ENCODE results near the gene CNTNAP2.
"Not testable (repeated sequence)": the region's sequence is repeated elsewhere in the genome, so short reads cannot be mapped to it uniquely, and the experiment has no call there.

CNTNAP2 gene

GRCh38 chr7:148385009-148385682 lies 2268.5 kb downstream of the CNTNAP2 start:
- DNase-seq, result no peak

DNA sequence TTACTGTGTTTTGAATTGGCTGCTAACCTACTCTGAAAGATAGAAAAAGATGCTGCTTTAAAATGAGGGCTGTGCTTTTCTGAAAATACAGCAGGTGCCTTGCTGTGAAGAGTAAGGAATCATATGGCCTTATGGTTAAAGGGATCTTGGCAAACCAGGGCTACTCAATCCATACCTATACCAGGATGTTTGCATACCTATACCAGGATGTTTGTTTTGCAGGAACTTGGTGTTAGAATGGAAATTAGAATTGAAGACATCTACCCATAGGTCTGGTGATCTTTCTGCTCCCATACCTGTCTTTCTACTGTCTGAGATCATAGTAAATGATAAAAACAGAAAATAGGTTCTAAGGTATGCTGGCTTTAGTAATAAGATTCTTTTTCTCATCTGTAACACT lies 2273.8 kb downstream of the CNTNAP2 start:
- no peak for DNase-seq

DNA sequence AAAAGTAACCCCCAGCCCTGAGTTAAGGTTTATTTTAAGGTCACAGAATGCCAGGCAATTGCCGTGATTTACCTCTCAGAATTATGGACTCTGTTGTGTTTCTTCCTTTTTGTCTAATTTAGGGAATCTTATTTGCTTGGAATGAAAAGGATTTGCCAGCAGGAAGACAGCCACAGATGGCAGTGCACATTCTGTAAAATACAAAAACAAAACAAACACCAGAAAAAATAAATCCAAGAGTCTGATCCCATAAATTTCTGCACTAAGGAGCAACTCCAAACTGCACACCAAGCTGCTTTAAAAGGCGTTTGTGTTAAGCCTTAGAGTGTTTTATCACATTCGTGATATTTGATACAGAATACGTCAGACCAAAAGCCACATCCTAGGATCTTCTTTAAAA lies 2275.0 kb downstream of the CNTNAP2 start:
- no peak for DNase-seq

- no peak for DNase-seq
Observed at GRCh38 chr7:148394582-148394981, 2278.0 kb downstream of the CNTNAP2 start.

- no peak for DNase-seq
Observed at GRCh38 chr7:148395352-148395811, 2278.8 kb downstream of the CNTNAP2 start.

DNA sequence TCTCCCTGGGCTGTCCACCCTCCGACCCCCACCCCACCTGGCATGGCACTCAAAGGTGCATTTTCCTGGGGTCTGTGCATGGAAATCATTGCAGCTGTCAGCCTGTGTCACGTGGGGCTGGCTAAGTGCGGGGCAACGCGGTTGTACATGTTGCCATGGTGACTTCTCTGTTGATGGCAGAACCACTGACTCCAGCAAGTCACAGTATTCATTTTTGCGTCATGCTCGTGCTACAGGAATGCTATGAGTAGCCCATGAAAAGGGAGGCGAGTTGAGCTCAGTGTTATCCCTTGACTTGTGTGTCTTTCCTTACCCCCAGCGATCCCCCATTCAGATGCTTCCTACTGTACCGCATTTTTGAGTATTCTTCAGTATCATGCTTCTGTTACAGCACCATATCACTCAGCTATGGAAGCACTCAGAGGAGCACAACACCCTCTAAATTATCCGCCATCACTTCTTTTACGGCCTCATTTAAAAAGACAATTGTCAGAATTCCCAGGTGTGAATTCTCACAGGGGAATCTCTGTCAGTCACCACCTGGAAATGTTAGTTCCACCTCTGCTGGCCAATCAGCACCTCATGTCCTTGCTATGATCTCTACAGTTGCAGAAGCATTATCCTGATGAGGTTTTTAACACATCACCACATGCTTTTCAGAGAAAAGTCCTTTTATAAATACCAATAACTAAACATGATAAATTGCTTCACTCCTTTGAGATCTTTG lies 2279.6 kb downstream of the CNTNAP2 start:
- DNase-seq, result no peak

DNA sequence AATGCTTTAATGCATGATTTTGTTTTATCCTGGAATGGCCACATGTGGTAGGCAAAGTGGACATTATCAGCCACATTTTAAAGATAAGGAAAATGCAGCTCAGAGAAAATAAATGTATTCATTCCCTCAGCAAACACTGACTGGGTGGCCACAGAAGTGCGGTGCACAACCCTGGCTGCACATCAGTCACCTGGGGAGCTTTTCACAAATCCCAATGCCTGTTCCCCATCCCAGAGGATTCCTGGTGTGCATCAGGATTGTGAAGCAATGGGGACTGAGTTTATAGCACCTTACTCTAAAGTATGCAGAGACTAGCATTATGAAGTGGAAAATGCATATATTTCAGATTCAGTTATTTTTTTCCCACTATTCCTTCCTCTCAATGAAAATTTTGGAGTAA lies 2280.5 kb downstream of the CNTNAP2 start:
- no peak for DNase-seq

DNA sequence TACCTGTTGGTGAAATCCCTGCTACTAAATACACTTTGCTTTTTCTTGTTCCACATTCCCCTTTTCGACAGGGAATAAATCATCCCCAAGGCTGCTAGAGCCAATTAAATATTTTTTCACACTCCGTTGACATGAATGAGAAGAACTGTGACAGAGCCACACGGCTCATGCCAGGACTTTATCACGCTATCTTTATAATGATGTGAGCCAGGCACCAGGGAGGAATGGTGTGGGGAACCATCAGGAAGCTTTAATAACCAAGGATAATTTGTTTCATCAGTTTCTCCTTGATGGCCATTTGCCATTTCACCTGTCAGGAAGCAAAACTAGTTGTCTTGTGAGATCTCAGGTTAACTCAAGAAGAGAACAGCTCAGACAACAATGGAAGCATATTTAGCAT lies 2280.9 kb downstream of the CNTNAP2 start:
- DNase-seq, result no peak

DNA sequence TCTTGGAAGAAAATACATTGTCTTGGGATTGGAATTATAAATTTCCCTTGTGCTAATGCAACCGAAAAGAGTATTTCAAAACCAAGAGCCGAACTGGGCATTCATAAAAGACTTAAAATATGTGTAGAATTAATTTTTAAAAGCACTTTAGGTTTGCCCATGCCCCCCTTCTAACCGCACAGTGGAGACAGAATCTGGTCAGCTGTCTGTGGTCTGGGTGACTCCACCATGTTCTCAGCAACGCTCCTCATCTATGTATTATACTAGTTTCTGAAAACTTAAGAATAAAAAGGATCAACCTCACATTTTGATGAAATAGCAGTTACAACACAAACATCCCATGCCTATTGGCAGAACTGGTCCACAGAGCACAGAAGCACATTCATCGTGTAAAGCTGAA lies 2281.4 kb downstream of the CNTNAP2 start:
- DNase-seq, result no peak

DNA sequence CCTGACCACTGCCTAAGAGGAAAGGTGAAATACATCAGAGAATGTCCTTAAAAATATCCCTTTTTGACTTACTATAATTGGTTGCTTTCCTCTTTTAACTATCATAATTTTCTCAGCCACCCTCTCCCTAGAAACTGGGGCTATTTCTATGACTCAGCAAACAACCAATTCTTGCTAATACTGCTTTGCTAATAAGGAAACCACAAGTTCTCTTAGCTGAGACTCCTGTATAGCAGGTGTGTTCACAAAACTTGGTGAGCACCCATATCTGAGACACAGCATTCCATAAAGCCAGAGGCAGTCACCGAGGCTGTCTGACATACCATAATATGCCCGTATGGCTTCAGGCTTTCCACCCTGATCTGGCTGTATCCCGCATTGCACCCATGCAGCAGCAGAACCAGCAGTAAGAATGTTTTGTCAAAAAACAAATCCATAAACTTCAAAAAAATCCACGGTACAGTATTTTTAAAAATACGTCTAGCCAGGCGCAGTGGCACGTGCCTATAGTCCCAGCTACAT lies 2282.3 kb downstream of the CNTNAP2 start:
- DNase-seq, result no peak

- DNase-seq, result no peak
Observed at GRCh38 chr7:148400101-148400500, 2283.5 kb downstream of the CNTNAP2 start.

- DNase-seq, result no peak
Observed at GRCh38 chr7:148402159-148402558, 2285.6 kb downstream of the CNTNAP2 start.

GRCh38 chr7:148403466-148403993 lies 2286.9 kb downstream of the CNTNAP2 start:
- DNase-seq, result no peak

GRCh38 chr7:148408307-148408706 lies 2291.7 kb downstream of the CNTNAP2 start:
- DNase-seq, result no peak

- DNase-seq, result no peak
Observed at GRCh38 chr7:148410905-148411304, 2294.3 kb downstream of the CNTNAP2 start.

- DNase-seq, result no peak
Observed at GRCh38 chr7:148412691-148413090, 2296.1 kb downstream of the CNTNAP2 start.

- no peak for DNase-seq
Observed at GRCh38 chr7:148419856-148420832, 2303.5 kb downstream of the CNTNAP2 start.

- no peak for DNase-seq
Observed at GRCh38 chr7:148422030-148422429, 2305.4 kb downstream of the CNTNAP2 start.

DNA sequence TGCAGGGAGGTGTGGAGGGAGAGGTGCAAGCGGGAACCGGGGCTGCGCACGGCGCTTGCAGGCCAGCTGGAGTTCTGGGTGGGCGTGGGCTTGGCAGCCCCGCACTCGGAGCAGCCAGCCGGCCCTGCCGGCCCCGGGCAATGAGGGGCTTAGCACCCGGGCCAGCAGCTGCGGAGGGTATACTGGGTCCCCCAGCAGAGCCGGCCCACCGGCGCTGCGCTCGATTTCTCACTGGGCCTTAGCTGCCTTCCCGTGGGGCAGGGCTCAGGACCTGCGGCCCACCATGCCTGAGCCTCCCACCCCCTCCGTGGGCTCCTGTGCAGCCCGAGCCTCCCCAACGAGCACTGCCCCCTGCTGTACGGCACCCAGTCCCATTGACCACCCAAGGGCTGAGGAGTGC lies 2309.8 kb downstream of the CNTNAP2 start:
- DNase-seq, result not testable (repeated sequence)

DNA sequence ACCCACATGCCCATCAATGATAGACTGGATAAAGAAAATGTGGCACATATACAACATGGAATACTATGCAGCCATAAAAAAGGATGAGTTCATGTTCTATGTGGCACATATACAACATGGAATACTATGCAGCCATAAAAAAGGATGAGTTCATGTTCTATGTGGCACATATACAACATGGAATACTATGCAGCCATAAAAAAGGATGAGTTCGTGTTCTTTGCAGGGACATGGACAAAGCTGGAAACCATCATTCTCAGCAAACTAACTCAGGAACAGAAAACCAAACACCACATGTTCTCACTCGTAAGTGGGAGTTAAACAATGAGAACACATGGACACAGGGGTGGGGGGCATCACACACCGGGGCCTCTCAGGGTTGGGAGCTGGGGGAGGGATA lies 2314.1 kb downstream of the CNTNAP2 start:
- DNase-seq, result not testable (repeated sequence)

GRCh38 chr7:148433521-148434180 lies 2317.1 kb downstream of the CNTNAP2 start:
- DNase-seq, result no peak

- DNase-seq, result no peak
Observed at GRCh38 chr7:148434181-148434757, 2317.7 kb downstream of the CNTNAP2 start.

All from activated CD4-positive, CD25-positive, alpha-beta regulatory T cell (primary cell).